Lower leg skin (tissue), 4 donors: ENCODE results near the gene PRPF38B. TPM values are rescaled to one million over a fixed set of nuclear protein-coding genes. Genes with fewer than 3 reads are reported as not detected.

Experiments
- DNase-seq, 2 donors: peaks; one replicate each; pipeline ENCODE4 v3.0.0-alpha.2; 2019; ENCODE audit warnings: low spot score in 2 of 2
- H3K4me3 ChIP-seq: fragments of 200-600 bp; sonication (generic); 2 replicates; pipeline ENCODE4 v1.5.1; 2017; ENCODE audit warnings: mild to moderate bottlenecking, low read depth; ENCODE audit not compliant: poor library complexity, severe bottlenecking
- POLR2A ChIP-seq, 2 donors: fragments of 450-650 bp; IDR thresholded peaks; one replicate each; pipeline ENCODE4 v1.6.1; 2016 to 2017; ENCODE audit warnings: antibody characterized with exemption in 2 of 2, mild to moderate bottlenecking in 1 of 2, moderate library complexity in 1 of 2
- WGBS, 2 donors: methylation state at CpG; one replicate each; pipeline ENCODE4 v1.1.5; 2018; 5-methylcytosine and 5-hydroxymethylcytosine counted together
- intact Hi-C: fragments of 100-400 bp; cut with DNase I; formaldehyde crosslinking; loops from one replicate; pipeline ENCODE4 v1.15.0; 2023; ENCODE audit warnings: low total_unique reads
- total RNA-seq, 4 donors: library from RNA; depleted of rRNA; stranded (reverse); fragments of >200 nt; gene quantifications; one replicate each; pipeline ENCODE4 v1.1.0, GENCODE V29; 2016
- TF ChIP-seq, protein P1 (sequence below), 3 donors: fragments of 450-650 bp; IDR thresholded peaks; one replicate each; pipeline ENCODE4 v1.5.1; 2016; ENCODE audit warnings: antibody characterized with exemption in 3 of 3, mild to moderate bottlenecking in 3 of 3, moderate library complexity in 2 of 3

The PRPF38B gene
- total RNA-seq, 4 donors from 2014 or later: 12.8 to 38.9 (median 18.4) TPM

- 69 to 73% methylated on average over 3 of the region's 3 CpGs for WGBS, 2 donors
- intact Hi-C loops: no loop called here
Measured at GRCh38 chr1:108747898-108748297, 55.8 kb downstream of the PRPF38B start.

GRCh38 chr1:108749081-108749480 is 57.0 kb downstream of the PRPF38B start:
- 59 to 67% methylated on average over 4 of the region's 4 CpGs for WGBS, 2 donors
- intact Hi-C loops: no loop called here
- DNase-seq: no peak
- no peak overlapping the region for H3K4me3 ChIP-seq
- TF ChIP-seq, protein P1, sequence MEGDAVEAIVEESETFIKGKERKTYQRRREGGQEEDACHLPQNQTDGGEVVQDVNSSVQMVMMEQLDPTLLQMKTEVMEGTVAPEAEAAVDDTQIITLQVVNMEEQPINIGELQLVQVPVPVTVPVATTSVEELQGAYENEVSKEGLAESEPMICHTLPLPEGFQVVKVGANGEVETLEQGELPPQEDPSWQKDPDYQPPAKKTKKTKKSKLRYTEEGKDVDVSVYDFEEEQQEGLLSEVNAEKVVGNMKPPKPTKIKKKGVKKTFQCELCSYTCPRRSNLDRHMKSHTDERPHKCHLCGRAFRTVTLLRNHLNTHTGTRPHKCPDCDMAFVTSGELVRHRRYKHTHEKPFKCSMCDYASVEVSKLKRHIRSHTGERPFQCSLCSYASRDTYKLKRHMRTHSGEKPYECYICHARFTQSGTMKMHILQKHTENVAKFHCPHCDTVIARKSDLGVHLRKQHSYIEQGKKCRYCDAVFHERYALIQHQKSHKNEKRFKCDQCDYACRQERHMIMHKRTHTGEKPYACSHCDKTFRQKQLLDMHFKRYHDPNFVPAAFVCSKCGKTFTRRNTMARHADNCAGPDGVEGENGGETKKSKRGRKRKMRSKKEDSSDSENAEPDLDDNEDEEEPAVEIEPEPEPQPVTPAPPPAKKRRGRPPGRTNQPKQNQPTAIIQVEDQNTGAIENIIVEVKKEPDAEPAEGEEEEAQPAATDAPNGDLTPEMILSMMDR (IDR thresholded peaks at IDR 0.05): no peak
- TF ChIP-seq POLR2A (IDR thresholded peaks at IDR 0.05): no peak

More at GRCh38 chr1:108747898-108748297, 55.8 kb downstream of the PRPF38B start:
- TF ChIP-seq, protein P1 (IDR thresholded peaks at IDR 0.05): no peak
- TF ChIP-seq POLR2A (IDR thresholded peaks at IDR 0.05): no peak
- no peak overlapping the region for H3K4me3 ChIP-seq
- no peak for DNase-seq

DNA sequence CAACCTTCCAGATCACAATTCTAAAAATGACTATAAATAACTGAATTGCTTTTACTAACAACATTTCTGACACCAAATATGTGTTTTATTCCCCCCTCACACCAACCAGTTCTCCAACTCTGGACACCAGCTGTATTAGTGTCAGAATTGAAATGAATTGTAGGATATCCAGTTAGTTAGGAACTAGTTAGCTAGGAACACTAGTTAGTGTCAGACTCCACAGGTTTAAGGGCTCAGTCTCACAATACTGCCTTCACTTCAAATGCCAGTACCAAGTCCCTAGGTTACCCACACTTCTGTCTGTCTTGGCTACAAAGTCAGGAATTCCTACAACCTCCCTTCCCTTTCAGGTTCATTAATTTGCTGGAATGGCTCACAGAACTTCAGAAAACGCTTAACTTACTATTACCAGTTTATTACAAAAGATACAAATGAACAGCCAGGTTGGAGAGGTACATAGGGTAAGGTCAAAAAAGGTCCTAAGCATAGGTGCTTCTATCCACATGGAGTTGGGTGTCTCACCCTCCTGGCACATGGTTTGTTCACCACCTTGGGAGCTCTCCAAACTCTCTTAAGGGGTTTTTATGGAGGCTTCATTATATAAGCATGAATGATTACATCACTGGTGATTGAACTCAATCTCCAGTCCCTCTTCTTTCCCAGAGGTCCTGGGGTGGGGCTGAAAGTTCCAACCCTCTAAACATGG is 58.5 kb downstream of the PRPF38B start:
- no peak overlapping the region for H3K4me3 ChIP-seq
- DNase-seq: no peak
- TF ChIP-seq, protein P1 (IDR thresholded peaks at IDR 0.05): no peak
- TF ChIP-seq POLR2A (IDR thresholded peaks at IDR 0.05): no peak
- 63 to 73% methylated on average over 1 of the region's 1 CpG for WGBS, 2 donors
- intact Hi-C loops: no loop called here

Other genes starting within 250 kb of the PRPF38B start
- under 1 TPM in 1 of 4 donors, not detected in 3; 0.25 TPM for gene NBPF6, start 242.0 kb upstream of the PRPF38B start, total RNA-seq
- gene EEIG2, start 132.2 kb upstream of the PRPF38B start, total RNA-seq: 1 to 10 TPM; 4.8 to 7.3 (median 5.5) TPM
- 1 to 10 TPM; 2.0 to 3.9 (median 2.2) TPM for gene HENMT1, start 31.2 kb upstream of the PRPF38B start, total RNA-seq
- gene FNDC7, start 20.6 kb downstream of the PRPF38B start, total RNA-seq: not detected
- gene STXBP3, start 54.4 kb downstream of the PRPF38B start, total RNA-seq: 10 to 100 TPM; 57.4 to 80.7 (median 69.5) TPM
- 1 to 10 TPM; 2.8 to 5.5 (median 3.5) TPM for gene AKNAD1, start 164.8 kb downstream of the PRPF38B start, total RNA-seq
- 100 to 1,000 TPM; 100 to 129 (median 122) TPM for gene GPSM2, start 184.7 kb downstream of the PRPF38B start, total RNA-seq